Right renal cortex interstitium (tissue), 3 donors: ENCODE data around the gene ATP1B2. TPM values are rescaled to one million over a fixed set of nuclear protein-coding genes. Genes with fewer than 3 reads are reported as not detected.
"Not testable (repeated sequence)": the region's sequence is repeated elsewhere in the genome, so short reads cannot be mapped to it uniquely, and the experiment has no call there.

Source experiments
- DNase-seq, 3 donors: peaks; one replicate each; pipeline ENCODE4 v3.0.0-alpha.2; 2013; ENCODE audit warnings: low read depth in 3 of 3, low spot score in 2 of 3
- polyA plus RNA-seq, 3 donors: library from polyadenylated mRNA; unstranded; fragments of 120-200 nt; gene quantifications; one replicate each; pipeline ENCODE4 v1.2.1, GENCODE V29; 2013; ENCODE audit not compliant: insufficient read length in 3 of 3

The ATP1B2 gene
- polyA plus RNA-seq, 3 donors: 15.5 to 20.6 (median 20.4) TPM

DNA sequence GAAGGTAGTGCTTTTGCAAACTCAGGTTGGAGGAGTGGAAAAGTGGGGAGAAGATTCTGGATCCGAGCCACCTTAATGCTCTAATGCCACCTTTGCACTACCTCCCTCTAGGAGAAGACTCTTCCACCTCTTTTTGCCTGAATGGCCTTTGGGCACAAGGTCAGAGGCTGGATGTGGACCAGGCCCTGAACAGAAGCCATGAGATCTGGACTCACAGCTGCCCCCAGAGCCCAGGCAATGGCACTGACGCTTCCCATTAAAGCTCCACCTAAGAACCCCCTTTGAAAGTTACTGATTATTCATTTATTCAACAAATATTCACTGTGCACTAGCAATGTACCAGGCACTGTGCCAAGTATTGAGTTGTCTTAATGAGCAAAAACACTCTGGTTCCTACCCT is 17.6 kb upstream of the ATP1B2 start:
- no peak for DNase-seq

DNA sequence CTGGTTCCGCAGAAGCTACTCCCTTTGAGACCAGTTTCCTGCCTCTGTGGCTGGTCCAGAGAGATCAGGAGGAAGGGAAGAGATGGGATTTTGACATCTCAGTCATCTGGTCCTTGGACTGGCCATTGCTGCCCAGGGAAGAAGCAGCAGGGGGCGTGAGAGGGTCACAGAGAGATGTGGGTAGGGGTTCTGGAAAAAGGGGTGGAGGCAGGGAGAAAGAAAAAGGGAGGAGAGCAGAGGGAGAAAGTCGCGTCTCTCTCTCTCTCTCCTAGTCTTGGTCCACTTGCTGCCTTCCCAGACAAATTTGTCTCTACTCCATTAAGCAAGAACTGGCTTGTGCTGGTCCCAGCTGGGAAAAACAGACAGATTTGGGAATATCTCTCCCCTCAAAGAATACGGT is 16.3 kb upstream of the ATP1B2 start:
- peak in 1 of 3 donors; percentile 58 for DNase-seq

DNA sequence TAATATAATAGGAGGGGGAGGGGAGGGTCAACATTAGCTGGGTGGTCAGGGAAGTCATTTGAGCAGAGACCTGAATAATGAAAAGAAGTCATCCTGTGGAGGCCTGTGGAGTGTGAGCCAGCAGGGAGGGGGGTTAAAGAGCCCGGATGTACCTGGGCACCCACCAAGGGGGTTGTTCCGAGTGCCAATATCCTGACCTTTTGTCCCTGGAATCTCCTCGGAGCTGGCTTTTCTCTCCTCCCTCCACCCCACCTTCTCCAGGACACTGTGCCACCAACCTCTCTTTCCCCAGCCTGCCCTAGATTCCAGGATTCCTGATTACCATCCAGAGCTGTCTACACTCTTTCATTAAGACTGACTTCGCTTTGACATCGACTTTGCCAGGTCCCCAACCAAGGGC is 14.6 kb upstream of the ATP1B2 start:
- DNase-seq: no peak

DNA sequence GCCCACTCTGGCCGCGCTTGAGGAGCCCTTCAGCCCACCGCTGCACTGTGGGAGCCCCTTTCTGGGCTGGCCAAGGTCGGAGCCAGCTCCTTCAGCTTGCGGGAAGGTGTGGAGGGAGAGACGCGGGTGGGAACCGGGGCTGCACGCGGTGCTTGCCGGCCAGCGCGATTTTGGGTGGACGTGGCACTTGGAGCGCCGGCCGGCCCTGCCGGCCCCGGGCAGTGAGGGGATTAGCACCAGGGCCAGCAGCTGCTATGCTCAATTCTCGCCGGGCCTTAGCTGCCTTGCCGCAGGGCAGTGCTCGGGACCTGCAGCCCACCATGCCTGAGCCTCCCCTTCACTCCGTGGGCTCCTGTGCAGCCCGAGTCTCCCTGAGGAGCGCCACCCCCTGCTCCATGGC is 9.9 kb upstream of the ATP1B2 start:
- DNase-seq: no peak

DNA sequence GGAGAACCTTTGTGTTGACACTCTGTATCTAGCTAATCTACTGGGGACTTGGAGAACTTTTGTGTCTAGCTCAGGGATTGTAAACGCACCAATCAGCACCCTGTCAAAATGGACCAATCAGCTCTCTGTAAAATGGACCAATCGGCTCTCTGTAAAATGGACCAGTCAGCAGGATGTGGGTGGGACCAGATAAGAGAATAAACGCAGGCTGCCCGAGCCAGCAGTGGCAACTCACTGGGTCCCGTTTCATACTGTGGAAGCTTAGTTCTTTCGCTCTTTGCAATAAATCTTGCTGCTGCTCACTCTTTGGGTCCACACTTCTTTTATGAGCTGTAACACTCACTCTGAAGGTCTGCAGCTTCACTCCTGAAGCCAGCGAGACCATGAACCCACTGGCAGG is 9.1 kb upstream of the ATP1B2 start:
- DNase-seq: not testable (repeated sequence)

DNA sequence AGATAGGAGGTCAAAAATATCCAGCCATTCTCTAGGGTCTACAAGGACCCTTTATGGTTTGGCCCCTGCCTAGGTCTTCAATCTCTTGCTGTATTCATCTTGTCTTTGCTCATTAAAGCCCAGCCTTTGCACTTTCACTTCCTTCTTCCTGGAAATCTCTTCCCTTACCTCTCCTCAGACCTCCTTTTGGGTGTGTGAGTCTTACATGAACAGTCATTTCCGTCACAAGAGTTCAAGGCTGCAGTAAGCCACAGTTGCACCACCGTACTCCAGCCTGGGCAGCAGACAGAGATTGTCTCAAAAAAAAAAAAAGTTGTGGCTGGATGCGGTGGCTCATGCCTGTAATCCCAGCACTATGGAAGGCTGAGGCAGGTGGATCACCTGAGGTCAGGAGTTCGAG is 6.0 kb upstream of the ATP1B2 start:
- DNase-seq: no peak

DNA sequence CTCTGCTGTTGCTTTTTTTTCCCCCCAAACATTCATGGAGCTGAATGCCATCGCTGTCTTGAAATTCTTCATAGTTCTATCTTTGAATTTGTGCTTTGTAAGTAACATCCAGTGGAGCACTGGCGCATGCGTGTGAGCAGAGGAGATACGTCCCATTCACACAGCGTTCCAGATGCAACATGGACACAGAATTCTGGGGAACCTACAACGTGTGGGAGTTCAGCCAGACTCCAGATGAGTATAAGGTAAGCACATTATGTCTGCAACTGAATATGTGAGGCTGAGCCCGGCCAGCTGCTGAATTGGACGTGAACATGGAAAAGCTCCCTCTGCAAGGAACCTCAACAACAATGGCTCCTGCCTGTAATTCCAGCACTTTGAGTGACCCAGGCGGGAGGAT is 4.3 kb upstream of the ATP1B2 start:
- no peak for DNase-seq

DNA sequence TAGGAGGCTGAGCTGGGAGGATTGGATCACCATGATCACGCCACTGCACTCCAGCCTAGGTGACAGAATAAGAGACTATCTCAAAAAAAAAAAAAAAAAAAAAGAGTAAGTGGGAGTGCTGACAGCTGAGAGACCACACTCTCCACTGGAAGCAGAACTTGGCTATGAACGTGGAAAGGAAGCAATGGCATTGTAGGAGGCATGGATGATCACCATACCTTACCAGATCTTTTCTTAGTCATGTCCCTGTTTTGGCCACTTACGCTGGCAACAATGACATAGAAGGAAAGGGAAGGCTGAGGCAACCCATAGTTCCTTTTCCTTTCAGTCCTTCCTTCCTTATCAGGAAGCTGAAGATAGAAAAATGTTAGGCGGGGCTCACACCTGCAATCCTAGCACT is 3.7 kb upstream of the ATP1B2 start:
- DNase-seq: no peak

DNA sequence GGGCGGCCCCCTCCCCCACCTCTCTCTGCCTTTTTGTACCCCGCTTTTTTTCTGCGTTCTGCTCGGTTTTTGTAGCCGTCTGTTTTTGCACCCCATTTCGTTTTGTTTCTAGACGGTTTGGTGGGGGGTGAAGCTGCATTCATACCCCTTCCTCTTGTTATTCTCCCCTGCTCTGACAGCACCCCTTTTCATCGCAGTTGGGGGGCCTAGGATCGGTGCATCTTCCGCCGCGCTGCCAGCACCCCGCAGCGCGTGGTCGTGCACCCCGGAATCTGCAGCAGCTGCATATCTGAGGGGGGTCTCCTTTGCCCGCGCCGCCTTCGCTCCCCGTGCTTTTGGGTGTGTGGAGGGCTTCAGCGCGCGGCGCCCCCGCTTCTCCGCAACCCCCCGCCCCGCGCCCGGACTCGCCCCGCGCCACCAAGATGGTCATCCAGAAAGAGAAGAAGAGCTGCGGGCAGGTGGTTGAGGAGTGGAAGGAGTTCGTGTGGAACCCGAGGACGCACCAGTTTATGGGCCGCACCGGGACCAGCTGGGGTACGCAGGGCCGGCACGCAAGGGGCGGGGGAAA is 455 bp downstream of the ATP1B2 start:
- DNase-seq: no peak

DNA sequence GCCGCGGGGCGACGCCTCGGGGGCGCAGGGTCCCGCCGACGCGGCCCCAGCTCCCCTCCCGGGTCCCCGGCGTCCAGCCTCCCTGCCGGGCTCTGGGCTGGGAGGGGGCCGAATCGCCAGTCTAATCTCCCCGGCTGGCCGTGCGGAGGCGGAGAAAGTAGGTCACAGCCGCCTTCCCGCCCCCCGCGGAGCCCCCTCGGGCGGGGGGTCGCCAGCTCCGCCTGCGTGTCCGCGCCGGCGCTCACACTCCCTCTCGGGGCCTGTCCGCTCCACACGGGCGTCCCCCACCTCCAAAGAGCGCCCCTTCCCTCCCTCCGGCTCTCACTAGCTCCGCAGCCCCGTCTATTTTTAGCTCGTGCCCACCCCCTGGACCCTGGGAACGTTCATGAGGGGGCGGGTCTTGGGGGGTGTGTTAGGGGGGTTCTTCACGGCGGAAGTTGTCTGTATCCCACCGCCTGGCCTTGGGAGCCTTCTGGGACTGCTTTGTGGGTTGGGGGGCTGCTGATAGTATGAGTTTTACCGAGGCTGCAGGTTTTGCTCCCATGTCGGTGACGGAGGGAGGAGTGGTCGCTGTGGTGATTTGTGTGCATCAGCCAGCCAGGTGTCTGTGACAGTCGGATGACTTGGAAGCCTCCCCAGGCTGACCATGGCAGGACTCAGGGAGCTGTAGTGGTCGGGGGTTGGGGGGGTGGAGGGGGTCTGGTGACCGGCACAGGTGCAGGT is 1.1 kb downstream of the ATP1B2 start:
- peak in 1 of 3 donors; percentile 51 for DNase-seq

DNA sequence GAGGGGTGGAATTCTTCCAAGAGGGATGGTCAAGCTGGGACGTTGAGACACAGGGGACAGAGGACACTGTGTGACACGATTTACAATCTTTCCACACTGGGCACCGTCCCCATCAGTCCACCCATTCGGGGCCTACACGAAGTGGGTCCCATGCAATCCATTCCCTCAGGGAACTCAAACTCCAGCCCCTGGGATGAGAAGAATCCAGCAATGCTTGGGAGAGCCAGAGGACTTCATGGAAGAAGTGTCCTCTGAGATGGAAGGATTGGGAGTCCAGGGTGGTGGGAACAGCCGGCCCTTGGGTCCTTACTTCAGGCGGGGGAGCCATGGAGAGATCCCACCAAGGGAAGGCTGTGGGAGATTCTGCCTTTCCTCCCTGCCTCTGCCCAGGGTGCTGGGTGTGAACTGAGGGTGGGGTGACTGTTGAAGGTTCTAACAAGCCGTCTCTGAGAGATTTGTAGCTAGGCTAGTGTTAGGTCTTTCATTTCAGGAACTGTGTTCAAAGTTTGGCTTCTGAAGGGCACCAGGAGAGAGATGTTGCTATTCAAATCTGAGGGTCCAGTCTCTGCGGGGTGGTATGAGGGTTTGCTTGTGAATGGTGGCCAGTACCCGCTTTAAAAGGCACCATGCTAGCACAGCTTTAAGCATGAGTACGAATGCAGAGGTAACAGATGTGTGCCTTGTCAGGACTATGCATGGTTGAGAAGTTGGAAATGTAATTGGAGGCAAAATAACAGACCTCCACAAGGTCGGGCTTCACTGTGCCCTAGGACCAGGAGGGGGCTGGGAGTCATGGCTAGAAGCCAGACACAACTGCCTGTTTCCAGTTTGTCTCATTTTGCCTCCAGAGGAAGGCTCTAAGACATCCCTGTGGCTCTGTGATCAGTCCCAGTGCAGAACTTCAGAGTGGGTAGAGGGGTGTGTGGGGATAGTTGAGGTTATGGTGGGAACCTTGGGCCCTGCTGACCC is 1.9 kb downstream of the ATP1B2 start:
- DNase-seq: no peak

DNA sequence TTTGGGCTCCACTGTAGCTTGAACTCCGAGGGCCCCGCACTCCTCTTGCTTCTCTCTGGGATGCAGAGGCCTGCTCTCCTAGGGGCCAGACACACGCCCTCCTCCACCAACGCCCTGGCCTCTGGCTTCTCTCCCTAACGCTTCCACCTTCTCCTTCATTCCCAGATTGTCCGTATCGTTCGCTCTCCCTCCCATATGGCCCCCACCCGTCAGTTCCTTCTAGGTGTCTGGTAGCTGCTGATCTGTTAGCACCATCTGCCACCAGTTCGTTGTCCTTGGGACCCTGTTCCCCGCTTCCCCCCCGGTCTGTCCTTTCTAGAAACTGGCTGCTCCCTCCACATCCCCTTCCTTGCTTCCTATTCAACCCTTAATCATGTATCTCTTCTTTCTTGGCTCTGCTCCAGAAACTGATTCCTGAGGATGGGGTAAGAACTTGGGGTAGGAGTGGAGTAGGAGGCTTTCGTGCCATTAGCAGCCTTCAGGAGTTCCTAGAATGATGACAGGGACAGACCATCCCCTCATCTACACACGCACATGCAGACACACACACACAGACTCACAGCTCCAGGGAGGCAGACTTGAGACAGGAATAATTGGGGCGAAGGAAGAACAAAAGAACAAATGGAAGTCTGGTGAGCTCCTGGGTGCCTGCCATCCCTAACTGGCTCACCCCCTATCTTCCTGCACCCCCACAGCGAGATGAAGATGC is 4.3 kb downstream of the ATP1B2 start:
- no peak for DNase-seq

DNA sequence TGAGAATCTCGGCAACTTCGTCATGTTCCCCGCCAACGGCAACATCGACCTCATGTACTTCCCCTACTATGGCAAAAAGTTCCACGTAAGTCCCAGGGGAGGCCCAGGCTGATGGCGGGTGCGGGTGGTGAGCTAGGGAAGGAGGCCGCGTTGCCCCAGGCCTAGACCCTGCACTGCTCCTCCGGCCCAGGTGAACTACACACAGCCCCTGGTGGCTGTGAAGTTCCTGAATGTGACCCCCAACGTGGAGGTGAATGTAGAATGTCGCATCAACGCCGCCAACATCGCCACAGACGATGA is 4.8 kb downstream of the ATP1B2 start:
- DNase-seq: no peak

DNA sequence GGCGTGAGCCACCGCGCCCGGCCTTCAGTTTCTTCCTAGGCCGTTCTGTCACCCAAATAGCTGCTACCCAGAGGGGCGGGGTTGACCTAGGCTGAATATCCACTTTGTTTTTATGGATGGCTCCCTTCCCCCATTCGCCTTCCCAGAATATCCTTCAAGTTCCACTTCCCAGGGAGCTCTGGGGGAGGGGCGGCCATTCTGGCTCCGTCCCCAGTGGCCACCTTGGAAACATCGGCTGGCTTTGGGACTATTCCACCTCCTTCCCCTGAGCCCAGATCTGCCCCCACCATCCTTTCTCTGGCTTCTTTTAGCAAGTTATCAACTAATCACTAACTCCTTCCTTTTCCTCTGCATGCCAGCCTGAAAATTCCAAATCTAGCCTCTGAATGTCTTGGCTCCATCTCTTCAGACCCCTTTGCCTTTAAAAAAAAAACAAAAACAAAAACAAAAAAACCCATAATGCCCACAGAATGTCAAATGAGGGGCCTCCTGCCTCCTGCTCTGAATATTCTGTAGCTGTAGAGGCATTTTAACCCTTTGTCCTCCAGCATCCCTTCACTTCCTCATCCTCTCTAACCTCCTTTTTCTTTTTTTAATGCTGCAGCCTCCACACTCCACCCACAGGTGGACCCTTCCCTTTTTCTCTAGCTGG is 6.4 kb downstream of the ATP1B2 start:
- peak in 1 of 3 donors; percentile 39 for DNase-seq

DNA sequence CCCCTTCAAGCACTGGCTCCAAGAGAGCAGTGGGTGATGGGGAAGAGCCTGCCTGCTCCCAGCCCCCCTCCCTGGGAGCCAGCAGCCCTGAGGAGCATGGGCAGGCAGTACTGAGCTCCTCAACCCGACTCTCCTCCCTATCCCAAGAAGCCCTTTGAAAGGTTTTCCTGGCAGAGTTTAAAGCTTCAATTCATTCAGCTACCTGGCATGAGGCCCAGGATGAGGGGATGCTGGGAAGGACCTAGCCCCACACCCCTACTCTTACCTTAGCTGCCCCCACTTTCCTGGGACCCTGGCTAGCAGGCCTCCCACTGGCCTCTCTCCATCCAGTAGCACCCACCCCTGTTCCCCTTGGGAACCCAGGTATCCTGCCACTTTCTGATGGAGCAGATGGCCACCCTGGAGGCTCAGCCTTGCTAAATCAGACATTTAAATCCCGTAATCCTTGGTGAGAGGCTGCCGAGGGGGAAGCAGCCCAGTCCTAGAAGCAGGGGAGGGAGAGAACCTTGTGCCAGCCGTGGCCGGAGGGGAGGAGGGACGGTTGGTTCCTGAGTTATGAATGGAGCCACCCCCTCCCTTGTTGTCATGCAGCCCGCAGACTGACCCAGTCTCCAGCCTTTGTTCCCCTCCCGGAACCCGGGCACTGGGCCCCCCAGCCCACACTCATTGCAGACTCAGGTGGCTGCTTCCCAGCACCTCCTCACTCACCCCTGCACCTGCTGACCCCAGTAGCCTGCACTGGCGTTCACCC is 17.1 kb downstream of the ATP1B2 start:
- no peak for DNase-seq

DNA sequence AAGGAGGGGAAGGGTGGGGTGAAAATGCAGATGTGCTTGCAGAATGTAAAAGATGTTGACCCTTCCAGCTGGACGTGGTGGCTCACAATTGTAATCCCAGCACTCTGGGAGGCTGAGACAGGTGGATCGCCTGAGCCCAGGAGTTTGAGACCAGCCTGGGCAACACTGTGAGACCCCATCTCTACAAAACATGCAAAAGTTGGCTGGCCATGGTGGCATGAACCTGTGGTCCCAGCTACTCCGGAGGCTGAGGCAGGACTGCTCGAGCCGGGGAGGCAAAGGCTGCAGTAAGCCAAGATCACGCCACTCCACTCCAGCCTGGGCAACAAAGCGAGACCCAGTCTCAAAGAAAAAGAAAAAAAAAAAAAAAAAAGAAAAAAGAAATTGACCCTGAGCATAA is 17.8 kb downstream of the ATP1B2 start:
- no peak for DNase-seq

DNA sequence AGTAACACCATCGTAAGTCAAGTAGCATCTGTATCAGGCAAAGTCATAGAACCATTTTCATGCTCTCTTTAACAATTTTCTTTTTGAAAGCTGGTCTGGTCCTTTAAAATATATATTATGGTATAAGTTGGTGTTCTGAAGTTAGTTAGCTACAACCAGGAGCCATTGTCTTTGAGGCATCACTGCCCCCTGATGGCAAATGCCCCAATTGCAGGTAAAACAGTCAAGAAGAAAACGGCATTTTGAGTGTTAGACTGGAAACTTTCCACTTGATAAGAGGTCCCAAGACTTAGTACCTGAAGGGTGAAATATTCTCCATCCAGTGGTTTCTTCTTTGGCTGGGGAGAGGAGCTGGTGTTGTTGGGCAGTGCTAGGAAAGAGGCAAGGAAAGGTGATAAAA is 22.5 kb downstream of the ATP1B2 start:
- DNase-seq: no peak

DNA sequence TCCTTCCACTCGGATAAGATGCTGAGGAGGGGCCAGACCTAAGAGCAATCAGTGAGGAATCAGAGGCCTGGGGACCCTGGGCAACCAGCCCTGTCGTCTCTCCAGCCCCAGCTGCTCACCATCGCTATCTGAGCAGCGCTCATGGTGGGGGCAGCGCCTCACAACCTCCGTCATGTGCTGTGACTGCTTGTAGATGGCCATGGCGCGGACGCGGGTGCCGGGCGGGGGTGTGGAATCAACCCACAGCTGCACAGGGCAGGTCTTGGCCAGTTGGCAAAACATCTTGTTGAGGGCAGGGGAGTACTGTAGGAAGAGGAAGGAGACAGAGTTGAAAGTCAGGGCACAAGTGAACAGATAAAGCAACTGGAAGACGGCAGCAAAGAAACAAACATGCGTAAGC is 24.2 kb downstream of the ATP1B2 start:
- no peak for DNase-seq

DNA sequence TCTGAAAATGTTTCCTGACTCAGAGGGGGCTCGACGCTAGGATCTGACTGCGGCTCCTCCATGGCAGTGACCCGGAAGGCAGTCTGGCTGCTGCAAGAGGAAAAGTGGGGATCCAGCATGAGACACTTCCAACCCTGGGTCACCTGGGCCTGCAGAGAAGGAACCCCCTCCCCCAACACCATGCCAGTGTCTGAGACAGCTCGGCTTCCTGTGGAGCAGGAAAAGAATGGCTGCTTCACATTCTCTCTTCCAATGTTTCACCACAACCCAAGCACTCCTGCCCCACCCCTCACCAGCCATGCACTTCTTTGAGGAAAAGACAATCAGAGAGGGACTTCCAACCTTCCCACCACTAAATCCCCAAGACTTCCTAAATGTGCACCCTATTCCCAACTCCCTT is 25.8 kb downstream of the ATP1B2 start:
- DNase-seq: no peak
